ENCODE data around the gene METTL26. TPM values are rescaled to one million over a fixed set of nuclear protein-coding genes. Genes with fewer than 3 reads are reported as not detected.

METTL26 gene
- total and polyA plus RNA-seq, 8 donors, result 17.3 to 271 (median 197) TPM

- H3K4me3 ChIP-seq, result no peak overlapping the region
- 95 to 97% (median 95%) methylated on average over 13 of the region's 13 CpGs for WGBS, 5 donors
- H3K36me3 ChIP-seq, result peaks cover 0 to 34% (median 25%) of the 10 kb centered on the region in 4 donors
- H3K4me1 ChIP-seq, result peaks cover 0 to 21% (median 18%) of the 10 kb centered on the region in 4 donors
- H3K27ac ChIP-seq, result no peak overlapping the region
- H3K9me3 ChIP-seq, result no peaks in the 10 kb centered on the region
- TF ChIP-seq POLR2AphosphoS5 (IDR thresholded peaks at IDR 0.05), result no peak
- TF ChIP-seq EP300 (IDR thresholded peaks at IDR 0.05), result no peak
- TF ChIP-seq POLR2A (IDR thresholded peaks at IDR 0.05), result no peak
- intact Hi-C loops (cut with DNase I; ENCODE audit: low total_unique reads), result no loop called here
- no peak for DNase-seq
- H3K27me3 ChIP-seq, result no peaks in the 10 kb centered on the region
These were observed 21.0 kb downstream of the METTL26 start for GRCh38 chr16:615122-615521.

- H3K4me3 ChIP-seq, result no peak overlapping the region
- DNase-seq, result peak; percentile 73 to 77
- WGBS, 5 donors, result 39 to 61% (median 52%) methylated on average over 5 to 28 of the region's 28 CpGs
- H3K9me3 ChIP-seq, result no peaks in the 10 kb centered on the region
- H3K4me1 ChIP-seq, result peaks cover 0 to 32% (median 22%) of the 10 kb centered on the region in 4 donors
- no peaks in the 10 kb centered on the region for H3K27me3 ChIP-seq
- peak overlapping the region in 2 of 5 donors; percentile 0 to 16 for H3K27ac ChIP-seq
- intact Hi-C loops (cut with DNase I; ENCODE audit: low total_unique reads), result no loop called here
- peak in 1 of 3 donors; percentile 43 for TF ChIP-seq POLR2AphosphoS5 (IDR thresholded peaks at IDR 0.05)
- peak in 5 of 7 experiments; percentile 59 to 80 (median 76) for TF ChIP-seq CTCF (IDR thresholded peaks at IDR 0.05)
- no peak for TF ChIP-seq POLR2A (IDR thresholded peaks at IDR 0.05)
- TF ChIP-seq EP300 (IDR thresholded peaks at IDR 0.05), result no peak
- H3K36me3 ChIP-seq, result peaks cover 0 to 14% (median 3%) of the 10 kb centered on the region in 4 donors
These were observed 25.4 kb downstream of the METTL26 start for GRCh38 chr16:610513-611381.

- Histone ChIP-seq H3K27me3 (no peaks in the 10 kb centered on the region), H3K36me3 (peaks cover 0 to 14% (median 3%) of the 10 kb centered on the region in 4 donors), H3K4me3 (no peak overlapping the region), H3K27ac (peak overlapping the region in 3 of 5 donors; percentile 0 to 16 (median 5)), H3K4me1 (peaks cover 0 to 32% (median 22%) of the 10 kb centered on the region in 4 donors), H3K9me3 (peaks cover 0 to 4% (median 0%) of the 10 kb centered on the region in 4 donors)
- intact Hi-C loops (cut with DNase I; ENCODE audit: low total_unique reads), result no loop called here
- no peak for DNase-seq
- WGBS, 5 donors, result 88 to 93% (median 90%) methylated on average over 8 to 14 of the region's 14 CpGs
- TF ChIP-seq POLR2A (IDR thresholded peaks at IDR 0.05) (no peak), CTCF (IDR thresholded peaks at IDR 0.05) (no peak), EP300 (IDR thresholded peaks at IDR 0.05) (no peak), POLR2AphosphoS5 (IDR thresholded peaks at IDR 0.05) (no peak)
These were observed 26.1 kb downstream of the METTL26 start for GRCh38 chr16:609984-610383.

- Histone ChIP-seq H3K27me3 (no peaks in the 10 kb centered on the region), H3K36me3 (peaks cover 0 to 10% (median 3%) of the 10 kb centered on the region in 4 donors), H3K4me1 (peaks cover 0 to 32% (median 22%) of the 10 kb centered on the region in 4 donors), H3K9me3 (peaks cover 0 to 5% (median 0%) of the 10 kb centered on the region in 4 donors), H3K27ac (no peak overlapping the region), H3K4me3 (no peak overlapping the region)
- 88 to 93% (median 92%) methylated on average over 13 of the region's 13 CpGs for WGBS, 5 donors
- DNase-seq, result no peak
- no peak for TF ChIP-seq POLR2AphosphoS5 (IDR thresholded peaks at IDR 0.05)
- TF ChIP-seq CTCF (IDR thresholded peaks at IDR 0.05), result no peak
- TF ChIP-seq POLR2A (IDR thresholded peaks at IDR 0.05), result no peak
- TF ChIP-seq EP300 (IDR thresholded peaks at IDR 0.05), result no peak
- intact Hi-C loops (cut with DNase I; ENCODE audit: low total_unique reads), result no loop called here
These were observed 26.8 kb downstream of the METTL26 start for GRCh38 chr16:609316-609715.

Measured in stomach (tissue), 9 donors.